Putamen (tissue), 1 donor: Measurements from ENCODE around the gene SELL.
"Not testable (repeated sequence)": the region's sequence is repeated elsewhere in the genome, so short reads cannot be mapped to it uniquely, and the experiment has no call there.

Experiments used
- DNase-seq: peaks from one replicate; pipeline ENCODE4 v3.0.0-alpha.2; 2016; ENCODE audit warnings: low spot score

SELL gene

DNA sequence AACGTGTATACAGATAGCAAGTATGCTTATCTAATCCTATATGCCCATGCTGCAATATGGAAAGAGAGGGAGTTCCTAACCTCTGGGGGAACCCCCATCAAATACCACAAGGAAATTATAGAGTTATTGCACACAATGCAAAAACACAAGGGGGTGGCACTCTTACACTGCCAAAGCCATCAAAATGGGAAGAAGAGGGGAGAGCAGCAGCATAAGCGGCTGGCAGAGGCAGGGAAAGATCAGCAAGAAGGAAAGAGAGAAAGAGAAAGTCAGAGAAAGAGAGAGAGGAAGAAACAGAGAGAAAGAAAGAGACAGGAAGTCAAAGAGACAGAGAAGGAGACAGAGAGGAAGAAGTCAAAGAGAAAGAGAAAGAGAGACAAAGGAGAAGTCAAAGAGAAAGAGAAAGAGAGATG lies 44.2 kb downstream of the SELL start:
- DNase-seq = not testable (repeated sequence)

DNA sequence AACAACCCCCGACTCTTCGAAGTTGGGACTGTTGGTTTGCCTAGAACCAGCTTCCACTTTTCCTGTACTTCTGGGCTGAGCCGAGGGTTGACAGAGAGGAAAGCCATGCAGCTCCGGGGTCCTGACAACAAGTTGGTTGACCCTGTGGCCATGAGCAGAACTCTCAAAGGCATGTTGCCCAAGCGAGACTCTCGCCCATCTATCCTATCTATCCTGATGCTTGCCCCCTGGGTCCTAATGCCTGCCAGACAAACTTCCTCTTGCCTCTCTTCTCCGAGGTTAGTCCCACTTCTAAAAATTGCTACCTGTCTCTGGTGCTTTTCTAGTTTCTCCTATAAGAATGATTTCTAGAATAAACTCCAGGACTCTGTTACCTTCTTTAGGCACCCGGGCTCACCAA lies 48.7 kb downstream of the SELL start:
- DNase-seq = not testable (repeated sequence)

DNA sequence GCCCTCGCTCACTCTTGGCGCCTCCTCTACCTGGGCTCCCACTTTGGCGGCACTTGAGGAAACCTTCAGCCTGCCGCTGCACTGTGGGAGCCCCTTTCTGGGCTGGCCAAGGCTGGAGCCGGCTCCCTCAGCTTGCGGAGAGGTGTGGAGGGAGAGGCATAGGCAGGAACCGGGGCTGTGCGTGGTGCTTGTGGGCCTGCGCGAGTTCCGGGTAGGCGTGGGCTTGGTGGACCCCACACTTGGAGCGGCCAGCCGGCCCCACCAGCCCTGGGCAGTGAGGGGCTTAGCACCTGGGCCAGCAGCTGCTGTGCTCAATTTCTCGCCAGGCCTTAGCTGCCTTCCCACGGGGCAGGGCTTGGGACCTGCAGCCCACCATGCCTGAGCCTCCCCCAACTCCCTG lies 50.4 kb downstream of the SELL start:
- not testable (repeated sequence) for DNase-seq

GRCh38 chr1:169658777-169659176 lies 52.6 kb downstream of the SELL start:
- DNase-seq = not testable (repeated sequence)

GRCh38 chr1:169653873-169654272 lies 57.5 kb downstream of the SELL start:
- DNase-seq = no peak

GRCh38 chr1:169651035-169651434 lies 60.4 kb downstream of the SELL start:
- no peak for DNase-seq

DNA sequence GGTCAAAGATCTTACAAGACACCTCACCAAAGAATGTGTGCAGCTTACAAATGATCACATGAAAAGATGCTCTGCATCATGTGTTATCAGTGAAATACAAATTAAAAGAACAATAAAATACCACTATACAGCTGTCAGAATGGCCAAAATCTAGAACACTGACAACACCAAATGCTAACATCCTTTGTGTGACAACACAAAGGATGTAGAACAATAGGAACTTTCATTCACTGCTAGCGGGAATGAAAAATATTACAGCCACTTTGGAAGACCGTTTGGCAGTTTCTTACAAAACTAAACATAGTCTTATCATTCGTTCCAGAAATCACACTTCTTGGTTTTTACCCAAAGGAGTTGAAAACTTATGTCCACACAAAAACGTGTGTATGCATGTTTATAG lies 60.9 kb downstream of the SELL start:
- peak; percentile 31 for DNase-seq

- DNase-seq = no peak
These were observed 62.7 kb downstream of the SELL start for GRCh38 chr1:169648709-169649108.

GRCh38 chr1:169648187-169648586 lies 63.2 kb downstream of the SELL start:
- DNase-seq = no peak

DNA sequence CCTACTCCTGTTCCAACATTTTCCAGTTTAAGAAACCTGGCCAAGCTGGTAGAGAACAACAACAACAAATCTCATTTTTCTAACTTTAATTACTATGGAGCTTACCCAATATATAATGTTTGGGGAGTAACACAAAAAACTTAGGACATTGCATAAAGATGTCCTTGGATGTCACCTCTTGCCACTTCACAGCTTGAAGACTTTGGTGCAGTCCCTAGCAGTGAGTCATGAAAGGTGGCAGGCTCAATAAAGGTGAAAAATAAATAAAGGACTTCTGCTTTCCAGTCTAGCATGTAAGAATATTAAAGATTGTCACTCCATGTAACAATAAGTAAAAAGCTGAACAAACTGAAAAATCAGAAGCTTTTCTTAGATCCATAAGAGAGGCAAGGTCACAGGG lies 63.9 kb downstream of the SELL start:
- no peak for DNase-seq

DNA sequence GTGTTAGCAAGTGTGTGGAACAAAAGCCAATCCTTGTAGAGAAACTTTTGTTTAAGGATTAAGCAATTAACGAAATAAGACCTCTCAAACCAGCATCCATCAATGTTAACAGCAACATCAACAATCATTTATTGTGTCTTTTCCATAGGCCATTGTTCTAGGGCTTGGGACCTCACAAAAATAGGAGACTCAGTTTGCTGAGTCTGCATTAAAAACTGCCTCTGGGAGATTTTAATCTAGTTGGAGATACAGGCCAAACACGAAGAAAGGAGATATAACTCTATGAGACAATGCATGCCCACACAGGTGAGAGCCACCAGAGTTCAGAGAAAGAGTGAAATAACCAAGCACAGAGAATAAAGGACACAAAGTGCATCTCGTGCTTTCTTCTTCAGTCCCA lies 67.1 kb downstream of the SELL start:
- DNase-seq = no peak
